IMR-90 (cell line): ENCODE results near the gene SLC31A1. TPM values are rescaled to one million over a fixed set of nuclear protein-coding genes. Genes with fewer than 3 reads are reported as not detected.

Source experiments
- ATAC-seq: fragments of 200-7000 bp; cut with Tn5 transposase; 2 replicates; pipeline ENCODE4 v1.9.1; 2020; ENCODE audit warnings: low read depth, mild to moderate bottlenecking, moderate library complexity
- BruUV-seq: library from RNA; stranded (reverse); fragments of 400-500 nt; replicated peaks from 2 replicates; lab custom pipeline; 2021; lab: Mats Ljungman, UMichigan
- CTCF ChIA-PET: fragments of 300-600 bp; formaldehyde crosslinking; extraction: SDS; loops from one replicate; lab custom pipeline; 2021; ENCODE audit warnings: antibody characterized with exemption; lab: Yijun Ruan, JAX
- POLR2A ChIA-PET: fragments of 300-600 bp; sonication (Branson Sonifier 250); formaldehyde crosslinking; loops from one replicate; lab custom pipeline; 2022; ENCODE audit warnings: antibody characterized with exemption; ENCODE audit not compliant: unreplicated experiment; lab: Charles Lee
- DNase-seq: peaks from one replicate; pipeline ENCODE4 v3.0.0; 2013
- H2AFZ ChIP-seq: replicated peaks from 2 replicates; pipeline ENCODE3; 2013; ENCODE audit warnings: low read length, mild to moderate bottlenecking; ENCODE audit not compliant: poor library complexity
- H2AK5ac ChIP-seq: 2 replicates; pipeline ENCODE4 v1.6.1; 2013; ENCODE audit warnings: low read depth, low read length, inconsistent platforms
- H2AK9ac ChIP-seq: replicated peaks from 2 replicates; pipeline ENCODE3; 2013; ENCODE audit warnings: mild to moderate bottlenecking, low read depth, low read length, moderate library complexity; ENCODE audit not compliant: poor library complexity
- H2BK120ac ChIP-seq: 2 replicates; pipeline ENCODE4 v1.6.1; 2013; ENCODE audit warnings: low read depth, low read length, inconsistent platforms
- H2BK15ac ChIP-seq: 3 replicates; pipeline ENCODE4 v1.6.1; 2013; ENCODE audit warnings: low read depth, low read length, inconsistent platforms
- H2BK20ac ChIP-seq: 2 replicates; pipeline ENCODE4 v1.6.1; 2013; ENCODE audit warnings: low read depth, mild to moderate bottlenecking, inconsistent platforms, low read length, moderate library complexity
- H2BK5ac ChIP-seq: 2 replicates; pipeline ENCODE4 v1.6.1; 2013; ENCODE audit warnings: mild to moderate bottlenecking, low read depth, low read length, inconsistent platforms; ENCODE audit not compliant: poor library complexity, severe bottlenecking
- H3K14ac ChIP-seq: replicated peaks from 2 replicates; pipeline ENCODE4 v1.6.1; 2013; ENCODE audit warnings: low read depth, low read length, inconsistent platforms
- H3K18ac ChIP-seq: 2 replicates; pipeline ENCODE4 v1.6.1; 2013; ENCODE audit warnings: low read depth, low read length, control low read depth
- H3K23ac ChIP-seq: 2 replicates; pipeline ENCODE4 v1.6.1; 2013; ENCODE audit warnings: low read depth, low read length, inconsistent platforms
- H3K27ac ChIP-seq: 2 replicates; pipeline ENCODE4 v1.5.1; 2013; ENCODE audit warnings: mild to moderate bottlenecking, control low read depth, low read length; ENCODE audit not compliant: insufficient read depth
- H3K27me3 ChIP-seq: 2 replicates; pipeline ENCODE4 v1.6.1; 2013; ENCODE audit warnings: low read length; ENCODE audit not compliant: control insufficient read depth, insufficient read depth
- H3K36me3 ChIP-seq: 2 replicates; pipeline ENCODE4 v1.6.1; 2013; ENCODE audit warnings: low read length, mixed read lengths; ENCODE audit not compliant: control insufficient read depth, insufficient read depth
- H3K4ac ChIP-seq: 2 replicates; pipeline ENCODE4 v1.6.1; 2013; ENCODE audit warnings: low read depth, low read length, inconsistent platforms
- H3K4me1 ChIP-seq: 2 replicates; pipeline ENCODE4 v1.6.1; 2013; ENCODE audit warnings: low read length, mixed read lengths; ENCODE audit not compliant: control insufficient read depth, insufficient read depth
- H3K4me2 ChIP-seq: 2 replicates; pipeline ENCODE4 v1.6.1; 2013; ENCODE audit warnings: low read depth, mild to moderate bottlenecking, control low read depth, low read length, moderate library complexity
- H3K4me3 ChIP-seq: 2 replicates; pipeline ENCODE4 v1.5.1; 2013; ENCODE audit warnings: low read depth, mild to moderate bottlenecking, control low read depth, low read length, moderate library complexity; ENCODE audit not compliant: insufficient read depth
- H3K56ac ChIP-seq: 2 replicates; pipeline ENCODE4 v1.6.1; 2013; ENCODE audit warnings: low read length, inconsistent platforms; ENCODE audit not compliant: insufficient read depth; ENCODE audit errors: extremely low read depth
- H3K79me1 ChIP-seq, 2 experiments: 2 replicates each; pipeline ENCODE4 v1.6.1; 2013; ENCODE audit warnings: low read length in 2 of 2, inconsistent platforms in 1 of 2, low read depth in 1 of 2
- H3K9ac ChIP-seq: 2 replicates; pipeline ENCODE4 v1.6.1; 2013; ENCODE audit warnings: low read depth, low read length, control low read depth
- H3K9me1 ChIP-seq: 2 replicates; pipeline ENCODE4 v1.6.1; 2013; ENCODE audit warnings: low read length, inconsistent platforms; ENCODE audit not compliant: insufficient read depth
- H3K9me3 ChIP-seq: 2 replicates; pipeline ENCODE4 v1.6.1; 2013; ENCODE audit warnings: low read length; ENCODE audit not compliant: control insufficient read depth, insufficient read depth
- H4K20me1 ChIP-seq: 2 replicates; pipeline ENCODE4 v1.6.1; 2013; ENCODE audit warnings: low read length, inconsistent platforms; ENCODE audit not compliant: insufficient read depth
- H4K5ac ChIP-seq: 2 replicates; pipeline ENCODE4 v1.6.1; 2013; ENCODE audit warnings: mild to moderate bottlenecking, low read depth, low read length, control low read depth
- H4K8ac ChIP-seq, 2 experiments: 2 replicates each; pipeline ENCODE4 v1.6.1; 2013; ENCODE audit warnings: low read depth in 2 of 2, low read length in 2 of 2, control low read depth in 1 of 2, inconsistent platforms in 1 of 2
- H4K91ac ChIP-seq: 2 replicates; pipeline ENCODE4 v1.6.1; 2013; ENCODE audit warnings: low read depth, low read length, inconsistent platforms; ENCODE audit not compliant: insufficient read depth
- ELK1 ChIP-seq: fragments of 150-350 bp; IDR thresholded peaks from 2 replicates; pipeline ENCODE4 v1.6.1; 2016; ENCODE audit warnings: low read depth, mild to moderate bottlenecking, low read length, moderate library complexity, borderline replicate concordance
- FOS ChIP-seq: fragments of 150-350 bp; IDR thresholded peaks from 2 replicates; pipeline ENCODE4 v1.6.1; 2016; ENCODE audit warnings: low read depth, low read length
- MXI1 ChIP-seq: IDR thresholded peaks from 2 replicates; pipeline ENCODE4 v1.6.1; 2012; ENCODE audit warnings: low read depth, mild to moderate bottlenecking, low read length, moderate library complexity, borderline replicate concordance
- RCOR1 ChIP-seq: IDR thresholded peaks from 2 replicates; pipeline ENCODE4 v1.6.1; 2012; ENCODE audit warnings: mild to moderate bottlenecking, low read length, improper control_type of control experiment; ENCODE audit not compliant: insufficient replicate concordance
- SMC3 ChIP-seq: fragments of 150-350 bp; IDR thresholded peaks from 2 replicates; pipeline ENCODE4 v1.6.1; 2016; ENCODE audit warnings: low read depth, mild to moderate bottlenecking, antibody characterized with exemption, low read length, moderate library complexity
- WGBS, 2 experiments: methylation state at CpG; one replicate each; pipeline versions ENCODE4 v1.1.5 to v1.1.7; 2013; ENCODE audit warnings: missing lambda C conversion rate in 2 of 2; ENCODE audit not compliant: insufficient read length in 1 of 2; ENCODE audit errors: extremely low coverage in 2 of 2; 5-methylcytosine and 5-hydroxymethylcytosine counted together
- dilution Hi-C: fragments of 300-500 bp; cut with HindIII; formaldehyde crosslinking; loops from one replicate; pipeline ENCODE4 v1.14.3; 2018; ENCODE audit warnings: low sequenced_read_pairs; ENCODE audit not compliant: unreplicated experiment
- in situ Hi-C: fragments of 300-500 bp; cut with MboI; formaldehyde crosslinking; loops from 3 replicates; pipeline ENCODE4 v1.14.3; 2019; ENCODE audit warnings: low sequenced_read_pairs, inconsistent platforms, mixed read lengths
- intact Hi-C: fragments of 100-400 bp; cut with micrococcal nuclease; formaldehyde crosslinking; loops from 2 replicates; pipeline ENCODE4 v1.10.0; 2022
- polyA plus RNA-seq, 3 experiments: library from polyadenylated mRNA; depleted of rRNA; stranded (reverse); fragments of >200 nt; gene quantifications; 2 replicates each; pipeline ENCODE4 v1.2.3, GENCODE V29; 2012; ENCODE audit warnings: low replicate concordance in 1 of 3
- total RNA-seq: library from RNA; depleted of rRNA; stranded (reverse); fragments of >200 nt; gene quantifications from 2 replicates; pipeline ENCODE4 v1.2.3, GENCODE V29; 2012

SLC31A1 gene
- total and polyA plus RNA-seq, 2 of the 4 experiments (the other 2 are of a cell fraction), result 17.9 to 23.3 TPM

GRCh38 chr9:113176803-113177202 lies 44.5 kb upstream of the SLC31A1 start:
- no peaks in the 10 kb centered on the region; the same call in 1 of the 2 replicates for H4K20me1 ChIP-seq
- no peak overlapping the region for H3K4me2 ChIP-seq
- dilution Hi-C loops (no loop called here), in situ Hi-C loops (no loop called here), intact Hi-C loops (no loop called here)
- peaks cover 3% of the 10 kb centered on the region for H3K4me1 ChIP-seq
- peaks cover 33% of the 10 kb centered on the region for H3K36me3 ChIP-seq
- no peak overlapping the region for H3K9ac ChIP-seq
- H4K8ac ChIP-seq, result no peak overlapping the region
- DNase-seq, result no peak
- H2AK9ac ChIP-seq, result no peak overlapping the region
- peaks cover 7 to 9% of the 10 kb centered on the region in 2 experiments; a peak in 3 of 4 replicates for H3K79me1 ChIP-seq
- H3K27me3 ChIP-seq, result no peaks in the 10 kb centered on the region
- no peaks in the 10 kb centered on the region for H3K9me3 ChIP-seq
- no peak overlapping the region for H3K4ac ChIP-seq
- H2BK5ac ChIP-seq, result no peak overlapping the region
- ATAC-seq, result no peak
- TF ChIP-seq RCOR1 (no peak), ELK1 (no peak), SMC3 (no peak), FOS (no peak), MXI1 (no peak)
- POLR2A ChIA-PET, result no interaction called here
- H3K4me3 ChIP-seq, result no peak overlapping the region
- BruUV-seq, result no TSS peak
- no peak overlapping the region for H2AFZ ChIP-seq
- no peak overlapping the region for H2AK5ac ChIP-seq
- no peak overlapping the region for H4K5ac ChIP-seq
- no peak overlapping the region for H3K56ac ChIP-seq
- CTCF ChIA-PET, result no interaction called here
- no peak overlapping the region for H3K23ac ChIP-seq
- no peak overlapping the region for H2BK120ac ChIP-seq
- H4K91ac ChIP-seq, result no peak overlapping the region
- peaks cover 2% of the 10 kb centered on the region; the same call in 1 of the 2 replicates for H3K9me1 ChIP-seq
- no peak overlapping the region for H3K27ac ChIP-seq
- H3K18ac ChIP-seq, result no peak overlapping the region
- no peak overlapping the region for H3K14ac ChIP-seq
- 94% methylated on average over 3 of the region's 6 CpGs; no CpG with 5 or more reads in 1 of the 2 experiments for WGBS, 2 experiments
- H2BK20ac ChIP-seq, result no peak overlapping the region
- H2BK15ac ChIP-seq, result no peak overlapping the region
